NCI-H2081 (cell line): ENCODE measurements around the gene STK32B.

Experiments
- DNase-seq, 2 experiments: peaks; one replicate each; lab custom pipeline; 2025; lab: John Stamatoyannopoulos, UW

Gene STK32B

GRCh38 chr4:5444918-5445517, 393.7 kb downstream of the STK32B start:
- DNase-seq, result no peak

- no peak for DNase-seq
Observed at GRCh38 chr4:5446595-5447226, 395.4 kb downstream of the STK32B start.

GRCh38 chr4:5447755-5448154, 396.5 kb downstream of the STK32B start:
- no peak for DNase-seq

GRCh38 chr4:5448221-5448620, 396.9 kb downstream of the STK32B start:
- DNase-seq, result no peak

GRCh38 chr4:5451243-5451642, 400.0 kb downstream of the STK32B start:
- no peak for DNase-seq

- no peak for DNase-seq
Observed at GRCh38 chr4:5452156-5452555, 400.9 kb downstream of the STK32B start.

GRCh38 chr4:5455003-5455585, 403.8 kb downstream of the STK32B start:
- DNase-seq, result no peak

- no peak for DNase-seq
Observed at GRCh38 chr4:5456296-5456845, 405.1 kb downstream of the STK32B start.

GRCh38 chr4:5458676-5459075, 407.4 kb downstream of the STK32B start:
- DNase-seq, result no peak

GRCh38 chr4:5459236-5459635, 408.0 kb downstream of the STK32B start:
- DNase-seq, result no peak

- DNase-seq, result peak; percentile 1 to 9
Observed at GRCh38 chr4:5460106-5460801, 409.0 kb downstream of the STK32B start.

GRCh38 chr4:5461477-5461876, 410.2 kb downstream of the STK32B start:
- DNase-seq, result no peak

GRCh38 chr4:5462254-5462835, 411.1 kb downstream of the STK32B start:
- DNase-seq, result no peak

- no peak for DNase-seq
Observed at GRCh38 chr4:5462896-5463295, 411.6 kb downstream of the STK32B start.

- no peak for DNase-seq
Observed at GRCh38 chr4:5463361-5463760, 412.1 kb downstream of the STK32B start.

GRCh38 chr4:5463936-5464650, 412.8 kb downstream of the STK32B start:
- DNase-seq, result no peak

GRCh38 chr4:5465529-5465928, 414.2 kb downstream of the STK32B start:
- no peak for DNase-seq

- DNase-seq, result no peak
Observed at GRCh38 chr4:5465956-5466355, 414.7 kb downstream of the STK32B start.

- DNase-seq, result no peak
Observed at GRCh38 chr4:5467111-5467510, 415.8 kb downstream of the STK32B start.

GRCh38 chr4:5469151-5469775, 418.0 kb downstream of the STK32B start:
- DNase-seq, result no peak

- no peak for DNase-seq
Observed at GRCh38 chr4:5469861-5470260, 418.6 kb downstream of the STK32B start.
